ENCODE data around the gene RCAN1. TPM values are rescaled to one million over a fixed set of nuclear protein-coding genes. Genes with fewer than 3 reads are reported as not detected.
"Not testable (repeated sequence)": the region's sequence is repeated elsewhere in the genome, so short reads cannot be mapped to it uniquely, and the experiment has no call there.

The RCAN1 gene
- total and polyA plus RNA-seq, 2 of the 13 experiments (the other 11 are each of a cell fraction or from before 2014, with no cell fraction given) = 9.4 to 34.1 TPM

GRCh38 chr21:34606051-34606450 lies 8.9 kb downstream of the RCAN1 start:
- TF ChIP-seq ZNF629 (CRISPR knock-in tag; conservative IDR thresholded peaks at IDR 0.05) = no peak
- TF ChIP-seq GTF3A (CRISPR knock-in tag; conservative IDR thresholded peaks at IDR 0.05) = no peak
- TF ChIP-seq ZNF577 (CRISPR knock-in tag; IDR thresholded peaks at IDR 0.05; ENCODE audit: borderline replicate concordance, low read depth) = no peak
- TF ChIP-seq SNAPC4 (CRISPR knock-in tag; IDR thresholded peaks at IDR 0.05) = no peak
- no peak for TF ChIP-seq TBP (CRISPR knock-in tag; IDR thresholded peaks at IDR 0.05)
- TF ChIP-seq MAZ (IDR thresholded peaks at IDR 0.05; ENCODE audit: borderline replicate concordance, low read depth, low read length) = no peak
- TF ChIP-seq MAZ (CRISPR knock-in tag; IDR thresholded peaks at IDR 0.05; ENCODE audit: low read depth) = no peak
- TF ChIP-seq NRL (CRISPR knock-in tag; IDR thresholded peaks at IDR 0.05; ENCODE audit: borderline replicate concordance) = no peak
- TF ChIP-seq HMG20B (CRISPR knock-in tag; conservative IDR thresholded peaks at IDR 0.05) = no peak
- H3K9ac ChIP-seq (ENCODE audit: insufficient read depth, low read depth, low read length) = no peak overlapping the region
- no peaks in the 10 kb centered on the region for H3K27me3 ChIP-seq (ENCODE audit: control insufficient read depth in 1 of 2, insufficient read depth in 2 of 2, low read length in 2 of 2)
- intact Hi-C loops (cut with micrococcal nuclease; ENCODE audit: unreplicated experiment) (no loop called here), in situ Hi-C loops (cut with HindIII; ENCODE audit: extremely low pct_ligation_motif_present, low pct_unique_long_range_greater_than_20kb) (no loop called here)
- H3K9me3 ChIP-seq (ENCODE audit: low read length) = no peaks in the 10 kb centered on the region
- ChIA-PET POLR2A (no interaction called here), CTCF (ENCODE audit: low intra/inter-chr PET ratio, low total read pairs) (no interaction called here)
- H2AFZ ChIP-seq (ENCODE audit: low read length) = no peak overlapping the region
- FAIRE-seq (no peak), DNase-seq (ENCODE audit: low spot score) (no peak), ATAC-seq (no peak)
- H4K20me1 ChIP-seq (ENCODE audit: insufficient read depth, low read length) = no peaks in the 10 kb centered on the region
- H3K4me1 ChIP-seq (ENCODE audit: insufficient read depth, low read length) = peaks cover 5% of the 10 kb centered on the region; the same call in 1 of the 2 replicates
- BruUV-seq (replicated peaks) = no TSS peak
- WGBS (ENCODE audit: low lambda C conversion rate) = 88% methylated on average over 7 of the region's 7 CpGs
- H3K4me3 ChIP-seq (replicated peaks in 1 of 3; ENCODE audit: insufficient read depth in 1 of 3, low read depth in 2 of 3, low read length in 3 of 3) = no peak overlapping the region
- H3K79me2 ChIP-seq (ENCODE audit: insufficient read depth, low read length) = no peaks in the 10 kb centered on the region
- no peak overlapping the region for H3K4me2 ChIP-seq (ENCODE audit: low read depth, low read length)
- no peaks in the 10 kb centered on the region for H3K36me3 ChIP-seq (replicated peaks in 1 of 2; ENCODE audit: control insufficient read depth in 1 of 2, insufficient read depth in 2 of 2, low read length in 2 of 2)
- no peak overlapping the region for H3K27ac ChIP-seq (ENCODE audit: extremely low read length, insufficient read depth, low read length)

- DNase-seq (ENCODE audit: low spot score); H3K79me2 ChIP-seq (ENCODE audit: insufficient read depth, low read length); H3K27me3 ChIP-seq (ENCODE audit: control insufficient read depth in 1 of 2, insufficient read depth in 2 of 2, low read length in 2 of 2); CTCF ChIA-PET (ENCODE audit: low intra/inter-chr PET ratio, low total read pairs); H3K36me3 ChIP-seq (replicated peaks in 1 of 2; ENCODE audit: control insufficient read depth in 1 of 2, insufficient read depth in 2 of 2, low read length in 2 of 2); POLR2A ChIA-PET; H3K9me3 ChIP-seq (ENCODE audit: low read length); FAIRE-seq; ATAC-seq; BruUV-seq (replicated peaks); H4K20me1 ChIP-seq (ENCODE audit: insufficient read depth, low read length); H3K4me2 ChIP-seq (ENCODE audit: low read depth, low read length); in situ Hi-C loops (cut with HindIII; ENCODE audit: extremely low pct_ligation_motif_present, low pct_unique_long_range_greater_than_20kb); H2AFZ ChIP-seq (ENCODE audit: low read length); H3K4me1 ChIP-seq (ENCODE audit: insufficient read depth, low read length); H3K9ac ChIP-seq (ENCODE audit: insufficient read depth, low read depth, low read length); H3K27ac ChIP-seq (ENCODE audit: extremely low read length, insufficient read depth, low read length); H3K4me3 ChIP-seq (replicated peaks in 1 of 3; ENCODE audit: insufficient read depth in 1 of 3, low read depth in 2 of 3, low read length in 3 of 3): not testable (repeated sequence)
- intact Hi-C loops (cut with micrococcal nuclease; ENCODE audit: unreplicated experiment) = loop anchor here (5.0 kb wide), 1 partner anchor 83 kb away; no protein-coding TSS in a partner anchor
- WGBS (ENCODE audit: low lambda C conversion rate) = 100% methylated on average over 5 of the region's 5 CpGs
Observed at GRCh38 chr21:34604956-34605355, 10.0 kb downstream of the RCAN1 start.

All from HepG2 (cell line).